Nephron progenitor cell (in vitro differentiated cells): Measurements from ENCODE around the gene SPRTN.
A peak's percentile ranks its signal among the peaks of the same experiment; 100 is the strongest.

ENCODE experiments used
- DNase-seq: peaks from one replicate; pipeline ENCODE4 v3.0.0; 2021
- H3K27ac Mint-ChIP-seq: 2 replicates; pipeline ENCODE4 v1.8.0; 2021; ENCODE audit warnings: mild to moderate bottlenecking, moderate library complexity, mixed read lengths
- H3K27me3 Mint-ChIP-seq: 2 replicates; pipeline ENCODE4 v1.8.0; 2021; ENCODE audit warnings: mild to moderate bottlenecking, low read depth, mixed read lengths; ENCODE audit not compliant: poor library complexity
- H3K36me3 Mint-ChIP-seq: 2 replicates; pipeline ENCODE4 v1.8.0; 2021; ENCODE audit warnings: low read depth, mixed read lengths
- H3K4me1 Mint-ChIP-seq: 2 replicates; pipeline ENCODE4 v1.8.0; 2021; ENCODE audit warnings: mixed read lengths
- H3K4me3 Mint-ChIP-seq: 2 replicates; pipeline ENCODE4 v1.8.0; 2021; ENCODE audit warnings: mild to moderate bottlenecking, moderate library complexity, mixed read lengths
- H3K9me3 Mint-ChIP-seq: 2 replicates; pipeline ENCODE4 v1.8.0; 2021; ENCODE audit warnings: mild to moderate bottlenecking, moderate library complexity, mixed read lengths
- TF ChIP-seq, protein P1 (sequence below): fragments of 200-600 bp; sonication (generic); IDR thresholded peaks from 2 replicates; pipeline ENCODE4 v1.5.0; 2021; ENCODE audit warnings: antibody characterized with exemption

Gene SPRTN, protein sequence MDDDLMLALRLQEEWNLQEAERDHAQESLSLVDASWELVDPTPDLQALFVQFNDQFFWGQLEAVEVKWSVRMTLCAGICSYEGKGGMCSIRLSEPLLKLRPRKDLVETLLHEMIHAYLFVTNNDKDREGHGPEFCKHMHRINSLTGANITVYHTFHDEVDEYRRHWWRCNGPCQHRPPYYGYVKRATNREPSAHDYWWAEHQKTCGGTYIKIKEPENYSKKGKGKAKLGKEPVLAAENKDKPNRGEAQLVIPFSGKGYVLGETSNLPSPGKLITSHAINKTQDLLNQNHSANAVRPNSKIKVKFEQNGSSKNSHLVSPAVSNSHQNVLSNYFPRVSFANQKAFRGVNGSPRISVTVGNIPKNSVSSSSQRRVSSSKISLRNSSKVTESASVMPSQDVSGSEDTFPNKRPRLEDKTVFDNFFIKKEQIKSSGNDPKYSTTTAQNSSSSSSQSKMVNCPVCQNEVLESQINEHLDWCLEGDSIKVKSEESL

DNA sequence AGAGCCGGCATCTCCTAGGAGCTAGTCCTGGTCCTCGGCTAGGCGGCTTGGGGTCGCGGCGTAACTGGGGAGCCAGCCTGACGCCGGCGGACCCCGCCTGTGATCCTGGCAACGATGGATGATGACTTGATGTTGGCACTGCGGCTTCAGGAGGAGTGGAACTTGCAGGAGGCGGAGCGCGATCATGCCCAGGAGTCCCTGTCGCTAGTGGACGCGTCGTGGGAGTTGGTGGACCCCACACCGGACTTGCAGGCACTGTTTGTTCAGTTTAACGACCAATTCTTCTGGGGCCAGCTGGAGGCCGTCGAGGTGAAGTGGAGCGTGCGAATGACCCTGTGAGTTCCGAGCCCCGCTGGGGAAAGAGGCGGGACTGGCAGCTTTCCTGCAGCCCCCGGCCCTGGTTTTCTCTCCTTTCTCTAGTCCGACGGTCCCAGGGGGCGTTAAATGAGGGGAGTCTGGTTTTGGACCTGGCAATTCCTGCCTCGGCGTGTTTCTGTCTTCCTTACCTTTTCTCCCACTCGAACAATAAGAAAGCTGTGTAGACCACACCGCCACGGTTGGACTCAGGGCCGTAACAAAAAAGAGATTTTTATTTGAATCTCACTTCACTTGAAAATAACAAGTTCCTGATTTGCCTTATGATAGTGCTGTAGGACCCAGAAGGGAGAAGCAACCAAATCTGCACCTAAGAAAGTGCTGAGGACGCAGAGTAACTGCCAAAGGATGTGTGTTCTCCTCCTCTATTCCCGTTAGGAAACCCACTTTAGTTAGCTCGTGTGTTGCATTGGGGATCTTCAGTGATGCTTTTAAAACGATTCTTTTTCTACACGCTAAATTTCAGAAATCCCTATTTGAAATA lies at the start of gene SPRTN:
SPRTN (plus strand) TSS at position 24 of the 859 bp plus-strand sequence; CDS start at position 115, 91 bp downstream.
- Mint-ChIP-seq H3K9me3 (no peaks in the 10 kb centered on the region), H3K4me3 (peak within 1 kb of the TSS; percentile 98), H3K27ac (peak within 1 kb of the TSS; percentile 99), H3K4me1 (peaks cover 50% of the 10 kb centered on the region), H3K27me3 (peaks cover 5% of the 10 kb centered on the region), H3K36me3 (peaks cover 49% of the 10 kb centered on the region)
- DNase-seq = peak; percentile 91
- TF ChIP-seq, protein P1, sequence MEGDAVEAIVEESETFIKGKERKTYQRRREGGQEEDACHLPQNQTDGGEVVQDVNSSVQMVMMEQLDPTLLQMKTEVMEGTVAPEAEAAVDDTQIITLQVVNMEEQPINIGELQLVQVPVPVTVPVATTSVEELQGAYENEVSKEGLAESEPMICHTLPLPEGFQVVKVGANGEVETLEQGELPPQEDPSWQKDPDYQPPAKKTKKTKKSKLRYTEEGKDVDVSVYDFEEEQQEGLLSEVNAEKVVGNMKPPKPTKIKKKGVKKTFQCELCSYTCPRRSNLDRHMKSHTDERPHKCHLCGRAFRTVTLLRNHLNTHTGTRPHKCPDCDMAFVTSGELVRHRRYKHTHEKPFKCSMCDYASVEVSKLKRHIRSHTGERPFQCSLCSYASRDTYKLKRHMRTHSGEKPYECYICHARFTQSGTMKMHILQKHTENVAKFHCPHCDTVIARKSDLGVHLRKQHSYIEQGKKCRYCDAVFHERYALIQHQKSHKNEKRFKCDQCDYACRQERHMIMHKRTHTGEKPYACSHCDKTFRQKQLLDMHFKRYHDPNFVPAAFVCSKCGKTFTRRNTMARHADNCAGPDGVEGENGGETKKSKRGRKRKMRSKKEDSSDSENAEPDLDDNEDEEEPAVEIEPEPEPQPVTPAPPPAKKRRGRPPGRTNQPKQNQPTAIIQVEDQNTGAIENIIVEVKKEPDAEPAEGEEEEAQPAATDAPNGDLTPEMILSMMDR = no peak

DNA sequence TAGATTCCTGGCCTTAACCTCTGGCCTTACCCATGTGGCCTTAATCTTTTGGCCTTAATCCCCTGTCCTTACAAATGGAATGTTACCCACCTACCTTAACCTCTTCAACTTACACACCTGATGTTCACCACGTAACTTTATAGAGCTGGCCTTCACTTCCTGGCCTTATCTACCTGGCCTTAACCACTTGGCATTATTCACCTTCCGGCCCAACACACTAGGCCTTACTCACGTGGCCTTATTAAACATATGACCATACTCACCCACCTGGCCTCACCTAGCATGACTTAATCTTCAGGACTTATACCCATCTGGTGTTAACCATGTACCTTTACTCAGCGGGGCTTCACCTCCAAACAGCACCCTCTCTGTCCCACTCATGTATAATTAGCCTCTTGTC lies 42.2 kb upstream of the SPRTN start:
- no peaks in the 10 kb centered on the region for H3K9me3 Mint-ChIP-seq
- peaks cover 12% of the 10 kb centered on the region for H3K27me3 Mint-ChIP-seq
- no peak overlapping the region for H3K27ac Mint-ChIP-seq
- no peaks in the 10 kb centered on the region for H3K36me3 Mint-ChIP-seq
- H3K4me1 Mint-ChIP-seq = no peaks in the 10 kb centered on the region
- TF ChIP-seq, protein P1 = no peak
- no peak overlapping the region for H3K4me3 Mint-ChIP-seq
- DNase-seq = no peak

DNA sequence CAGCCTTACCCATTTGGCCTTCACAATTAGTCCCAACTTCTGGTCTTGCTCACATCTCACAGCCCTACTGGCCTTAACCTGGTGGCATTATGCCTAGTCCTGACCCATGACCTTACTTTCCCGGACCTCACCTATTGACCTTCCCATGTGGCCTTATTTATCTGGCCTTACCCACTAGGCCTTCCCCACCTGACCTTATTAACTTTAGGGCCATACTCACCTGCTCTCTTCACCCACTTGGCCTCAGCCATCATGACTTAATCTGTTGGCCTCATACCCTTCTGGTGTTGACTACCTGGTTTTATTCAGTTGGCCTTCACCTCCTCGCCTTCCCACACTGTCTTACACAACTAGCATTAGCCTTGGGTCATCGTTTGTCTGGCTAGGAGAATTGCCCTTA lies 36.1 kb upstream of the SPRTN start:
- Mint-ChIP-seq H3K9me3 (no peaks in the 10 kb centered on the region), H3K27ac (no peak overlapping the region), H3K4me1 (no peaks in the 10 kb centered on the region), H3K36me3 (no peaks in the 10 kb centered on the region), H3K27me3 (peaks cover 4% of the 10 kb centered on the region), H3K4me3 (no peak overlapping the region)
- TF ChIP-seq, protein P1 = no peak
- no peak for DNase-seq

DNA sequence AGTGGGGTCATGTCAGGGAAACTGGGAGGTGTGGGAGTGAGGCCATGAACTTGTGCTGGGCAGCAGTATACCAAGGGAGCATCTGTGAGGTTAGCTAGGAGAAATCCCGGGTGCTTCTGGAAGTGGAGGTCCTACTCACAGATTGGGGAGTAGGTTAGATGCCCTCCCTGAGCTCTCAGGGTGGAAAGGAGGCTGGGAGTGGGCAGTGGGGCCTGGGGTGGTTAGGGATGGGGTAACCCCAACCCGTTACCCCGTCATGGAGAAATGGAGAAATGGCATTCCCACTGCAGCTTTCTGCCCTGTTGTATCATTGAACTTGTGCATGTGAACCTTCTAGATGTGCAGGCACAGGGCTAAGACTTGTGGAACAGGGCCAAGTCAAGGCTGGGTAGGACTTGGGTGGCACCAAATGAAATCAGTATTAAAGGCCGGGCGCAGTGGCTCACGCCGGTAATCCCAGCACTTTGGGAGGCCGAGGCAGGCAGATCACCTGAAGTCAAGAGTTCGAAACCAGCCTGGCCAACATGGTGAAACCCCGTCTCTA lies 27.6 kb upstream of the SPRTN start:
- H3K27me3 Mint-ChIP-seq = peaks cover 28% of the 10 kb centered on the region
- DNase-seq = no peak
- H3K4me3 Mint-ChIP-seq = no peak overlapping the region
- H3K4me1 Mint-ChIP-seq = no peaks in the 10 kb centered on the region
- TF ChIP-seq, protein P1 = no peak
- no peaks in the 10 kb centered on the region for H3K36me3 Mint-ChIP-seq
- no peak overlapping the region for H3K27ac Mint-ChIP-seq
- no peaks in the 10 kb centered on the region for H3K9me3 Mint-ChIP-seq

DNA sequence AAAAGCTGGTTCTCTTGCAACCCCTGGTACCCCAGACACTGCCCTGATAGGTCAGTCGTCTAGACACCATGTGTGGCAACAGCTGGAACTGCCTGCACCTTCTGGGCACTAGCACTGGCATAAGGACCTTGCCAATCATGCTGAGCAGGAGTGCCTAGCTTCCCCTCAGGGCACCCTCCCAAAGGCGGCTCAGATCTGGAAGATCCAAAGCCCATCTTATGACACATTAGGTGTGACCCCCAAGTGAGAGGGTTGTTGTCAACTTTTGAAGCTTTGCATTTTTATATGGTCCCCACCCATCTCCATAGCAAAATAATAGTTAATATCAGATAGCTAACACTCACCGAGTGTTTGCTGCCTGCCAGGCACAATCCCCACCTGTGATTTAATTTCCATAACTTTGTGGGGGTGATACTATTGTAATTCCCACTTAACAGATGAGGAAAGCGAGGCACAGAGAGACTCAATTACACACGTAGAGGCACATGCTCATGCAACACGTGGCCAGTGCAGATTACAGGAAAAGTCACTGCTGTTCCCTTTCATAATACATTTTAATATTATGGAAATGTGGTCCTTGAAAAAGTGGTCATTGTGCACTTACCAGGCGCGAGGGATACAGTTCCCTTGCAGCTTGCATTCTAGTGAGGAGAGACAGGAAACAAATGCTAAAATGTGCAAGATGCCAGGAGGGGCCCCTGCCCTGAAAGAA lies 26.2 kb upstream of the SPRTN start:
- H3K36me3 Mint-ChIP-seq = no peaks in the 10 kb centered on the region
- H3K9me3 Mint-ChIP-seq = no peaks in the 10 kb centered on the region
- TF ChIP-seq, protein P1 = no peak
- no peak overlapping the region for H3K4me3 Mint-ChIP-seq
- DNase-seq = no peak
- peaks cover 29% of the 10 kb centered on the region for H3K27me3 Mint-ChIP-seq
- no peak overlapping the region for H3K27ac Mint-ChIP-seq
- H3K4me1 Mint-ChIP-seq = no peaks in the 10 kb centered on the region
